GM20000 (cell line): Measurements from ENCODE around the gene EIF4G3.

Experiments used
- DNase-seq: peaks from one replicate; pipeline ENCODE4 v3.0.0; 2012; ENCODE audit warnings: low spot score
- TF ChIP-seq, protein P1 (sequence below): IDR thresholded peaks from 2 replicates; pipeline ENCODE4 v1.5.1; 2012; ENCODE audit warnings: mild to moderate bottlenecking, control low read depth; ENCODE audit errors: extremely low read depth, missing control alignments

The EIF4G3 gene

GRCh38 chr1:21156019-21156418 is 20.7 kb downstream of the EIF4G3 start:
- TF ChIP-seq, protein P1, sequence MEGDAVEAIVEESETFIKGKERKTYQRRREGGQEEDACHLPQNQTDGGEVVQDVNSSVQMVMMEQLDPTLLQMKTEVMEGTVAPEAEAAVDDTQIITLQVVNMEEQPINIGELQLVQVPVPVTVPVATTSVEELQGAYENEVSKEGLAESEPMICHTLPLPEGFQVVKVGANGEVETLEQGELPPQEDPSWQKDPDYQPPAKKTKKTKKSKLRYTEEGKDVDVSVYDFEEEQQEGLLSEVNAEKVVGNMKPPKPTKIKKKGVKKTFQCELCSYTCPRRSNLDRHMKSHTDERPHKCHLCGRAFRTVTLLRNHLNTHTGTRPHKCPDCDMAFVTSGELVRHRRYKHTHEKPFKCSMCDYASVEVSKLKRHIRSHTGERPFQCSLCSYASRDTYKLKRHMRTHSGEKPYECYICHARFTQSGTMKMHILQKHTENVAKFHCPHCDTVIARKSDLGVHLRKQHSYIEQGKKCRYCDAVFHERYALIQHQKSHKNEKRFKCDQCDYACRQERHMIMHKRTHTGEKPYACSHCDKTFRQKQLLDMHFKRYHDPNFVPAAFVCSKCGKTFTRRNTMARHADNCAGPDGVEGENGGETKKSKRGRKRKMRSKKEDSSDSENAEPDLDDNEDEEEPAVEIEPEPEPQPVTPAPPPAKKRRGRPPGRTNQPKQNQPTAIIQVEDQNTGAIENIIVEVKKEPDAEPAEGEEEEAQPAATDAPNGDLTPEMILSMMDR: no peak
- DNase-seq: no peak

- DNase-seq: no peak
- TF ChIP-seq, protein P1: no peak
Measured at GRCh38 chr1:21154717-21155116, 22.0 kb downstream of the EIF4G3 start.

GRCh38 chr1:21153388-21153787 is 23.3 kb downstream of the EIF4G3 start:
- TF ChIP-seq, protein P1: no peak
- no peak for DNase-seq

GRCh38 chr1:21152423-21153100 is 24.1 kb downstream of the EIF4G3 start:
- no peak for DNase-seq
- TF ChIP-seq, protein P1: no peak

DNA sequence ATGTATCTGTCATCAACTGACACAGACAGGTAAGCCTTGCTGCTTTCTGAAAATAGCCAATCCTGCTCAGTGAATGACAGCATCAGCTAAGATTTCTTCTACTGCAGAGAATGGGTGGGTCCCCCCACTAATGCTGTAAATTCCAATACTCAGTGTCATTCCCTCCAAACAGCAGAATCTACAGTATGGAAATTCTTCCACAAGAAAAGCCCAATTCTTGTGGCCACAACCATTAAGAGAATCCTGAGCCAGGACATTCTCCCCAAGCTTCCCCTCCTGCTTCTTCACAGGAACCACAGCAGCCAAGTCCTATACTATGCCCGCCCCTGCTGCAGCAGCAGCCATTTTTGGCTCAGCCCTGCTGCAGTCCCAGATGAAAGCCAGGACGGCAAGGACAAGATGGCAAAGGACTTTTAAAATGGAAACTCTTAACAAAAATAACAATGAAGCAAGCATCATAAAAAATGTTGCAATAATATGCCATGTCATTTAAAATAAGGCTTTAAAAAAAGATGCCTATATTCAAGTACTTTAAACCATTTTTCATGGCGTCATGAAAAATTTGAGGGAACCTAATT is 26.8 kb downstream of the EIF4G3 start:
- DNase-seq: no peak
- TF ChIP-seq, protein P1: no peak

GRCh38 chr1:21149430-21149854 is 27.3 kb downstream of the EIF4G3 start:
- DNase-seq: no peak
- TF ChIP-seq, protein P1: no peak

- TF ChIP-seq, protein P1: no peak
- DNase-seq: no peak
Measured at GRCh38 chr1:21143752-21144151, 32.9 kb downstream of the EIF4G3 start.
